Measurements from ENCODE around the gene SH2B3.

DNA sequence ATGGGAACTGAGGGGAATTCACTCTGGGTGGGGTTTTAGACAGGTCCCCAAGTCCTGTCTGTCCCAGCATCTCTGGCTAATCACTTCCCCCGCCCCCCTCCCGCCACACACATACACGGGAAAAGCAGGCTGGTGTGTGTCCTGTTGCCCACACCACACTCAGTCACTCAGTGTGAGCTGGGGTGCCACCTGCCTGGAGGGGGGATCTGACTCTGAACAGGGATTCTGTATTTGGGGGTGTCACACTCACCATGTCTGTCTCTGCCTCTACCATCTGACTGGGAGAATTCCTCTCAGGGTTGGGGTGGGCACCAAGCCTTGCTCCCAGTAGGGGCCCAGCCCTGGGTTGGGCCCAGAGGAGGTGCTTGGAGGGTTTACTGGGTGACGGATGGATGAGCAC lies 31.1 kb downstream of the SH2B3 start:
- TF ChIP-seq, protein P1, sequence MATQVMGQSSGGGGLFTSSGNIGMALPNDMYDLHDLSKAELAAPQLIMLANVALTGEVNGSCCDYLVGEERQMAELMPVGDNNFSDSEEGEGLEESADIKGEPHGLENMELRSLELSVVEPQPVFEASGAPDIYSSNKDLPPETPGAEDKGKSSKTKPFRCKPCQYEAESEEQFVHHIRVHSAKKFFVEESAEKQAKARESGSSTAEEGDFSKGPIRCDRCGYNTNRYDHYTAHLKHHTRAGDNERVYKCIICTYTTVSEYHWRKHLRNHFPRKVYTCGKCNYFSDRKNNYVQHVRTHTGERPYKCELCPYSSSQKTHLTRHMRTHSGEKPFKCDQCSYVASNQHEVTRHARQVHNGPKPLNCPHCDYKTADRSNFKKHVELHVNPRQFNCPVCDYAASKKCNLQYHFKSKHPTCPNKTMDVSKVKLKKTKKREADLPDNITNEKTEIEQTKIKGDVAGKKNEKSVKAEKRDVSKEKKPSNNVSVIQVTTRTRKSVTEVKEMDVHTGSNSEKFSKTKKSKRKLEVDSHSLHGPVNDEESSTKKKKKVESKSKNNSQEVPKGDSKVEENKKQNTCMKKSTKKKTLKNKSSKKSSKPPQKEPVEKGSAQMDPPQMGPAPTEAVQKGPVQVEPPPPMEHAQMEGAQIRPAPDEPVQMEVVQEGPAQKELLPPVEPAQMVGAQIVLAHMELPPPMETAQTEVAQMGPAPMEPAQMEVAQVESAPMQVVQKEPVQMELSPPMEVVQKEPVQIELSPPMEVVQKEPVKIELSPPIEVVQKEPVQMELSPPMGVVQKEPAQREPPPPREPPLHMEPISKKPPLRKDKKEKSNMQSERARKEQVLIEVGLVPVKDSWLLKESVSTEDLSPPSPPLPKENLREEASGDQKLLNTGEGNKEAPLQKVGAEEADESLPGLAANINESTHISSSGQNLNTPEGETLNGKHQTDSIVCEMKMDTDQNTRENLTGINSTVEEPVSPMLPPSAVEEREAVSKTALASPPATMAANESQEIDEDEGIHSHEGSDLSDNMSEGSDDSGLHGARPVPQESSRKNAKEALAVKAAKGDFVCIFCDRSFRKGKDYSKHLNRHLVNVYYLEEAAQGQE (IDR thresholded peaks at IDR 0.05; ENCODE audit: borderline replicate concordance), result no peak
- TF ChIP-seq, protein P1 (CRISPR knock-in tag; IDR thresholded peaks at IDR 0.05; ENCODE audit: low read depth), result no peak
- TF ChIP-seq ZNF444 (CRISPR knock-in tag; IDR thresholded peaks at IDR 0.05) (no peak), CHD2 (IDR thresholded peaks at IDR 0.05; ENCODE audit: low read depth, low read length) (no peak), SPI1 (IDR thresholded peaks at IDR 0.05; ENCODE audit: borderline replicate concordance, low read depth, low read length) (no peak), PHB2 (IDR thresholded peaks at IDR 0.05; ENCODE audit: low read depth) (no peak), TCF7 (IDR thresholded peaks at IDR 0.05; ENCODE audit: borderline replicate concordance) (no peak), JUND (IDR thresholded peaks at IDR 0.05; ENCODE audit: borderline replicate concordance, low read depth, low read length) (no peak), JUND (tag; IDR thresholded peaks at IDR 0.05; ENCODE audit: borderline replicate concordance, low read depth, low read length) (no peak), SMC3 (conservative IDR thresholded peaks at IDR 0.05; ENCODE audit: insufficient read depth, low read depth, low read length) (no peak), TAF15 (IDR thresholded peaks at IDR 0.05; ENCODE audit: low read depth, low read length) (no peak)
- TF ChIP-seq, protein P2, sequence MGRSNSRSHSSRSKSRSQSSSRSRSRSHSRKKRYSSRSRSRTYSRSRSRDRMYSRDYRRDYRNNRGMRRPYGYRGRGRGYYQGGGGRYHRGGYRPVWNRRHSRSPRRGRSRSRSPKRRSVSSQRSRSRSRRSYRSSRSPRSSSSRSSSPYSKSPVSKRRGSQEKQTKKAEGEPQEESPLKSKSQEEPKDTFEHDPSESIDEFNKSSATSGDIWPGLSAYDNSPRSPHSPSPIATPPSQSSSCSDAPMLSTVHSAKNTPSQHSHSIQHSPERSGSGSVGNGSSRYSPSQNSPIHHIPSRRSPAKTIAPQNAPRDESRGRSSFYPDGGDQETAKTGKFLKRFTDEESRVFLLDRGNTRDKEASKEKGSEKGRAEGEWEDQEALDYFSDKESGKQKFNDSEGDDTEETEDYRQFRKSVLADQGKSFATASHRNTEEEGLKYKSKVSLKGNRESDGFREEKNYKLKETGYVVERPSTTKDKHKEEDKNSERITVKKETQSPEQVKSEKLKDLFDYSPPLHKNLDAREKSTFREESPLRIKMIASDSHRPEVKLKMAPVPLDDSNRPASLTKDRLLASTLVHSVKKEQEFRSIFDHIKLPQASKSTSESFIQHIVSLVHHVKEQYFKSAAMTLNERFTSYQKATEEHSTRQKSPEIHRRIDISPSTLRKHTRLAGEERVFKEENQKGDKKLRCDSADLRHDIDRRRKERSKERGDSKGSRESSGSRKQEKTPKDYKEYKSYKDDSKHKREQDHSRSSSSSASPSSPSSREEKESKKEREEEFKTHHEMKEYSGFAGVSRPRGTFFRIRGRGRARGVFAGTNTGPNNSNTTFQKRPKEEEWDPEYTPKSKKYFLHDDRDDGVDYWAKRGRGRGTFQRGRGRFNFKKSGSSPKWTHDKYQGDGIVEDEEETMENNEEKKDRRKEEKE (IDR thresholded peaks at IDR 0.05; ENCODE audit: borderline replicate concordance in 1 of 2, control insufficient read depth in 1 of 2, low read depth in 2 of 2, low read length in 1 of 2), result no peak
- TF ChIP-seq, protein P3, sequence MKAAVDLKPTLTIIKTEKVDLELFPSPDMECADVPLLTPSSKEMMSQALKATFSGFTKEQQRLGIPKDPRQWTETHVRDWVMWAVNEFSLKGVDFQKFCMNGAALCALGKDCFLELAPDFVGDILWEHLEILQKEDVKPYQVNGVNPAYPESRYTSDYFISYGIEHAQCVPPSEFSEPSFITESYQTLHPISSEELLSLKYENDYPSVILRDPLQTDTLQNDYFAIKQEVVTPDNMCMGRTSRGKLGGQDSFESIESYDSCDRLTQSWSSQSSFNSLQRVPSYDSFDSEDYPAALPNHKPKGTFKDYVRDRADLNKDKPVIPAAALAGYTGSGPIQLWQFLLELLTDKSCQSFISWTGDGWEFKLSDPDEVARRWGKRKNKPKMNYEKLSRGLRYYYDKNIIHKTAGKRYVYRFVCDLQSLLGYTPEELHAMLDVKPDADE (conservative IDR thresholded peaks at IDR 0.05; ENCODE audit: control insufficient read depth, low read depth, low read length), result no peak
